Activated CD4-positive, alpha-beta memory T cell treated with anti-CD3 and anti-CD28 coated beads for 36 hours (primary cell): ENCODE data around the gene DPP9. TPM values are rescaled to one million over a fixed set of nuclear protein-coding genes. Genes with fewer than 3 reads are reported as not detected.

ENCODE experiments used
- CTCF ChIA-PET: fragments of 350-600 bp; sonication (Branson Sonifier 250); formaldehyde crosslinking; loops from one replicate; lab custom pipeline; 2021; ENCODE audit warnings: antibody characterized with exemption, inconsistent platforms; lab: Charles Lee
- POLR2A ChIA-PET: fragments of 350-600 bp; sonication (Branson Sonifier 250); formaldehyde crosslinking; loops from one replicate; lab custom pipeline; 2021; ENCODE audit warnings: antibody characterized with exemption; lab: Charles Lee
- DNase-seq: peaks from one replicate; pipeline ENCODE4 v3.0.0-alpha.2; 2020
- H3K27ac Mint-ChIP-seq: one replicate; pipeline ENCODE4 v1.8.0; 2021; ENCODE audit warnings: mixed read lengths
- H3K27me3 Mint-ChIP-seq: one replicate; pipeline ENCODE4 v1.8.0; 2021; ENCODE audit warnings: mixed read lengths
- H3K36me3 Mint-ChIP-seq: one replicate; pipeline ENCODE4 v1.8.0; 2021; ENCODE audit warnings: mixed read lengths
- H3K4me1 Mint-ChIP-seq: one replicate; pipeline ENCODE4 v1.8.0; 2021; ENCODE audit warnings: low read depth, mixed read lengths
- H3K4me3 Mint-ChIP-seq: one replicate; pipeline ENCODE4 v1.8.0; 2021; ENCODE audit warnings: mild to moderate bottlenecking, mixed read lengths
- H3K9me3 Mint-ChIP-seq: one replicate; pipeline ENCODE4 v1.8.0; 2021; ENCODE audit warnings: mixed read lengths
- intact Hi-C: fragments of 100-400 bp; cut with micrococcal nuclease; formaldehyde crosslinking; loops from one replicate; pipeline ENCODE4 v1.15.1; 2023
- total RNA-seq, 2 experiments: library from RNA; stranded (reverse); gene quantifications; one replicate each; pipeline ENCODE4 v1.2.3, GENCODE V29; 2021

Gene DPP9
- total RNA-seq, 2 experiments from 2014 or later, result 54.8 to 57.5 TPM

DNA sequence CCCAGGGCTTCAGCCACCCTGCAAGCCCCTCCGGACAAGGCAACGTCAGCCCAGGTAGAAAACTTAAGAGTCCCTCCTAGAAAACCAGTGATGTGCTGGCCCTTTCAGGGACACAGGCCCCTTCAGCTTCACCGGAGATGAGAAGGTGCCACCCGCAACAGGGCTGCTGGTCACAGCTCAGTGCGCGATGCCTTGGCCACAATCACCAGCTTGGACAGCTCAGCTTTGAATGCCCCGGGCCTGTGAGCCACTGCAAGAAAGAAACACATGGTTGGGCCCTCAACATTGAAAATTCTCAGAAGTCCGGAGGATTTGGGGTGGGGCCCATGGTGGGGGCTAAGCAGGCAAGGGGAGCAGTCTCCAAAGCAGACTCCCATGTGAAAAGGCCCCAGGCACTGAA is 65.8 kb downstream of the DPP9 start:
- CTCF ChIA-PET, result no interaction called here
- H3K4me1 Mint-ChIP-seq, result no peaks in the 10 kb centered on the region
- H3K27me3 Mint-ChIP-seq, result no peaks in the 10 kb centered on the region
- H3K4me3 Mint-ChIP-seq, result no peak overlapping the region
- intact Hi-C loops, result no loop called here
- peaks cover 30% of the 10 kb centered on the region for H3K36me3 Mint-ChIP-seq
- POLR2A ChIA-PET, result interaction anchor here (0.5 kb wide), 1 partner anchor 84 kb away, joined by 4 read pairs; no protein-coding TSS in a partner anchor
- H3K9me3 Mint-ChIP-seq, result no peaks in the 10 kb centered on the region
- DNase-seq, result no peak
- H3K27ac Mint-ChIP-seq, result no peak overlapping the region

DNA sequence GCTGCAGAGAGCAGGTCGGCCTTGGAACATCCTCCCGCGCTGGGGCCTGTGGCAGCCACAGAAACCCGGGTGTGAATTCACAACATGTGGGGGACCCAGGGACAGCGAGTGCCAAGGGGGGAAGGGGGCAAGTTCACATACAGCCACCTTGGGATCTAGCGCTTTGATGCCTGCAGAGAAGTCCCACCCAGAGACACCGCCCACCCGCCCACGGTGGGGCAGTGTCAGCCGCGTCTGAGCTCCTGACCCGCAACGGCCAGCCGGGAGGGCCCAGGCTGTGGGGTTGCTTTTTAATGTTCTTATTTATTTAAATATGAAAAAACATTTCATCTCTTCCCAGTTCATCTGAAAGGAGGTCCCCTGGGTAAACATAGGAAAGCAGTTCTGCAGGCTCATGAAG is 66.4 kb downstream of the DPP9 start:
- Mint-ChIP-seq H3K36me3 (peaks cover 28% of the 10 kb centered on the region), H3K4me3 (no peak overlapping the region), H3K9me3 (no peaks in the 10 kb centered on the region), H3K27me3 (no peaks in the 10 kb centered on the region), H3K27ac (no peak overlapping the region), H3K4me1 (no peaks in the 10 kb centered on the region)
- ChIA-PET CTCF (no interaction called here), POLR2A (no interaction called here)
- intact Hi-C loops, result no loop called here
- DNase-seq, result no peak

DNA sequence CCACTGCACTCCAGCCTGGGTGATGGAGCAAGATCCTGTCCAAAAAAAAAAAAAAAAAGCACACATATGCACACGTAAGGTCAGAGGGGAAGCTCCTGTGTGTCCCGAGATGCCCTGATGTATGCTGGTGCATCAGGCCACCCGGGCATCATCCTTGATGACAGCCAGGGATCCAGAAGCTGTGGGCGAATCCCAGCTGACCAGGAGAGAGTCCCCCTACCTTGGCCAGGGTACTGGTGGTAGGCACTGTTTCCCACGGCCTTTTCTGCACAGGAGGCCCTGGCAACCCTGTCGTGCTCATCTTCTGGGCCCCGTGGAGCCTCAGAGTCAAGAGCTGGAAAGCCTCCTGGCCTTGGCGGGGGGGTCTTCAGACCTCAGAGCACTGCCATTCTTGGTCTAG is 67.5 kb downstream of the DPP9 start:
- H3K27ac Mint-ChIP-seq, result no peak overlapping the region
- H3K4me3 Mint-ChIP-seq, result no peak overlapping the region
- no peaks in the 10 kb centered on the region for H3K9me3 Mint-ChIP-seq
- H3K27me3 Mint-ChIP-seq, result no peaks in the 10 kb centered on the region
- H3K36me3 Mint-ChIP-seq, result peaks cover 25% of the 10 kb centered on the region
- ChIA-PET CTCF (interaction anchor here (0.6 kb wide), 1 partner anchor 153 kb away, joined by 5 read pairs; no protein-coding TSS in a partner anchor), POLR2A (no interaction called here)
- H3K4me1 Mint-ChIP-seq, result no peaks in the 10 kb centered on the region
- no peak for DNase-seq
- intact Hi-C loops, result no loop called here

GRCh38 chr19:4654437-4655361 is 68.9 kb downstream of the DPP9 start:
- Mint-ChIP-seq H3K27me3 (no peaks in the 10 kb centered on the region), H3K36me3 (peaks cover 18% of the 10 kb centered on the region), H3K9me3 (no peaks in the 10 kb centered on the region), H3K4me3 (no peak overlapping the region), H3K4me1 (no peaks in the 10 kb centered on the region), H3K27ac (no peak overlapping the region)
- intact Hi-C loops, result no loop called here
- CTCF ChIA-PET, result no interaction called here
- no peak for DNase-seq
- POLR2A ChIA-PET, result interaction anchor here (0.6 kb wide), 1 partner anchor 201 kb away, joined by 4 read pairs; no protein-coding TSS in a partner anchor

DNA sequence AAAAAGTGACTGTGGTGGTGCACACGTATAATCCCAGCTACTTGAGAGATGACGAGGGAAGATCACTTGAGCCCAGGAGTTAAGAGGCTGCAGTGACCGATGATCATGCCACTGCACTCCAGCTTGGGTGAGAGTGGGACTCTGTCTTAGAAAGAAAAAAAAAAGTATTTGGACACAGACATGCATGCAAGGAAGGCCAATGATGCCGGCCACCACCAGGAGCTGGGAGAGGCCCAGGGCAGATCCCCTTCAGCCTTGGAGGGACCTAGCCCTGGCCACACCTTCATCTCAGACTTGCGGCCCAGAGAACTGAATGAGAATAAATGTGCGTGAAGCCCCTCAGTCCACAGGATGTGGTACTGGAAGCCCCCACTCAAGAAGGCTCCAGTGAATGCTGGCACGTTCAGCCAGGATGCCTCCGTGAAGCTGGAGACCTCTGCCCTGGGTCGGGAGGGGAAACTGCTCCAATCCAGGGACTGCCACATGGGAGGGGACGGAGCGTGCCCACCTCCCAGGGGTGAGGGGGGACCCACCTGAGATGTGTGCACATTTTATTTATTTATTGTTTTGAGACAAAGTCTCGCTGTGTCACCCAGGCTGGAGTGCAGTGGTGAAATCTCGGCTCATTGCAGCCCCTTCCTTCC is 69.7 kb downstream of the DPP9 start:
- ChIA-PET POLR2A (interaction anchor here (0.5 to 0.6 kb wide), 2 partner anchors 200 to 1649 kb away, joined by 4 read pairs; no protein-coding TSS in a partner anchor), CTCF (no interaction called here)
- Mint-ChIP-seq H3K4me3 (no peak overlapping the region), H3K9me3 (no peaks in the 10 kb centered on the region), H3K4me1 (no peaks in the 10 kb centered on the region), H3K36me3 (peaks cover 11% of the 10 kb centered on the region), H3K27ac (no peak overlapping the region), H3K27me3 (no peaks in the 10 kb centered on the region)
- intact Hi-C loops, result no loop called here
- DNase-seq, result no peak

DNA sequence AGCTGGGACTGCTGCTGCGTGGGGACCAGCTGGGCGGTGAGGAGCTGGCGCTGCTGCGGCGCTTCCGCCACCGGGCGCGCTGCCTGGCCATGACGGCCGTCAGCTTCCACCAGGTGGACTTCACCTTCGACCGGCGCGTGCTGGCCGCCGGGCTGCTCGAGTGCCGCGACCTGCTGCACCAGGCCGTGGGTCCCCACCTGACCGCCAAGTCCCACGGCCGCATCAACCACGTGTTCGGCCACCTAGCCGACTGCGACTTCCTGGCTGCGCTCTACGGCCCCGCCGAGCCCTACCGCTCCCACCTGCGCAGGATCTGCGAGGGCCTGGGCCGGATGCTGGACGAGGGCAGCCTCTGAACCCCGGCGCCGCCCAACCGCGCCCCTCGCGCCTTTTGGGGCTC is 71.6 kb downstream of the DPP9 start:
- ChIA-PET CTCF (no interaction called here), POLR2A (no interaction called here)
- intact Hi-C loops, result no loop called here
- Mint-ChIP-seq H3K27ac (no peak overlapping the region), H3K4me1 (no peaks in the 10 kb centered on the region), H3K36me3 (peaks cover 11% of the 10 kb centered on the region), H3K27me3 (no peaks in the 10 kb centered on the region), H3K9me3 (no peaks in the 10 kb centered on the region), H3K4me3 (no peak overlapping the region)
- no peak for DNase-seq

DNA sequence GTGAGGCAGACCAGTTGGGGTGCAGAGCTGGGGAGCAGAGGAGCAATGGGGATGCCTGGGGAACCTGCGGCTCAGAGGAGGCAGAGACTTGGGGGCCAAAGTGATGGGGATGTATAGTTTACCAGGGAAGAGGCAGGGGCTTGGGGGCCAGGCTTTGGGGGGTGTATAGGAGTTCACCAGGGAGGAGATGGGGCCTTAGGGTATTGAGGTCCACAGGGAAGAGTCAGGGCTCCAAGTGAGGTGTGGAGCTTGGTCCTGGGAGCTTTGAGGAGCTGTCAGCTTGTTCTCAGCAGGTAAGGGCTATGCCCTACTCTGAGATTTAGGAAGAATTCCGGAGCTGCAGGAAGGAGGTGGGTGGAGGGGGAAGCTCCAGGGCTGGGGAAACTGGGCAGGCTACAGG is 73.5 kb downstream of the DPP9 start:
- POLR2A ChIA-PET, result no interaction called here
- Mint-ChIP-seq H3K4me1 (no peaks in the 10 kb centered on the region), H3K4me3 (no peak overlapping the region), H3K9me3 (no peaks in the 10 kb centered on the region), H3K36me3 (peaks cover 14% of the 10 kb centered on the region), H3K27ac (no peak overlapping the region), H3K27me3 (no peaks in the 10 kb centered on the region)
- CTCF ChIA-PET, result no interaction called here
- no peak for DNase-seq
- intact Hi-C loops, result no loop called here

DNA sequence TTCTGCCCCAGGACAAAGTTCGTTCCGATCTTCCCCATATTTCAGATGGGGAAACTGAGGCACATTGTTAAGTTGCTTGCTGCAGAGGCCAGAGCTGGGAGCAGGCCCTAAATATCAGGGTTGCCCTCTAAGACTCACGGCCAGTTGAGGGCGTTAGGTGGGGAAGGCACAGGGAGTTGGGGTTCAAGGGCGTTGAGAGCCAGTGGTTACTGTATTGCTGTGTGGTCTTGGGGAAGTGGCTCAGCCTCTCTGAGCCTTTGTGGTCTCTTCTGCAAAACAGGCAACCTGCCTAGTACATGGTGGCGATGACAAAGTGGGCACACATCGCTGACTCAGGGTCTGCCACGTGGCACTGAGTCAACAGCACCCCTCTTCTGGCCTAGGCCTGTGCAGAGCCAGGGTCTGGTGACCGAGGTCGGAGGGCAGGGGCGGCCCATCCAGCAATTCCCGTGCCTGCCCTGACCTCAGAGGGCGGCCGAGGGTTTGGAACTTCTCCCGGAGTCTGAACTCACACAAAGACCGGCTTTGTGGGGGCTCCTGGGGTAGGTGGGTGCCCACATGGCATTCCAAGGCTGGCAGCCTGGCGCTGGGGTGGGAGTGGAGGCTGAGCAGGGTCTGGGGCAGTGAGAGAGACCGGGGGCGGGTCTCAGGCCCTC is 74.1 kb downstream of the DPP9 start:
- H3K36me3 Mint-ChIP-seq, result peaks cover 11% of the 10 kb centered on the region
- CTCF ChIA-PET, result no interaction called here

GRCh38 chr19:4647676-4648644 is 75.7 kb downstream of the DPP9 start:
- H3K9me3 Mint-ChIP-seq, result no peaks in the 10 kb centered on the region
- intact Hi-C loops, result no loop called here
- H3K4me3 Mint-ChIP-seq, result no peak overlapping the region
- H3K36me3 Mint-ChIP-seq, result peaks cover 6% of the 10 kb centered on the region
- CTCF ChIA-PET, result no interaction called here
- no peaks in the 10 kb centered on the region for H3K27me3 Mint-ChIP-seq
- POLR2A ChIA-PET, result no interaction called here
- H3K4me1 Mint-ChIP-seq, result no peaks in the 10 kb centered on the region
- H3K27ac Mint-ChIP-seq, result no peak overlapping the region
- DNase-seq, result no peak

More for the DNA sequence above, 74.1 kb downstream of the DPP9 start:
- POLR2A ChIA-PET, result no interaction called here
- Mint-ChIP-seq H3K27ac (no peak overlapping the region), H3K4me1 (no peaks in the 10 kb centered on the region), H3K9me3 (no peaks in the 10 kb centered on the region), H3K27me3 (no peaks in the 10 kb centered on the region), H3K4me3 (no peak overlapping the region)
- intact Hi-C loops, result no loop called here
- no peak for DNase-seq

DNA sequence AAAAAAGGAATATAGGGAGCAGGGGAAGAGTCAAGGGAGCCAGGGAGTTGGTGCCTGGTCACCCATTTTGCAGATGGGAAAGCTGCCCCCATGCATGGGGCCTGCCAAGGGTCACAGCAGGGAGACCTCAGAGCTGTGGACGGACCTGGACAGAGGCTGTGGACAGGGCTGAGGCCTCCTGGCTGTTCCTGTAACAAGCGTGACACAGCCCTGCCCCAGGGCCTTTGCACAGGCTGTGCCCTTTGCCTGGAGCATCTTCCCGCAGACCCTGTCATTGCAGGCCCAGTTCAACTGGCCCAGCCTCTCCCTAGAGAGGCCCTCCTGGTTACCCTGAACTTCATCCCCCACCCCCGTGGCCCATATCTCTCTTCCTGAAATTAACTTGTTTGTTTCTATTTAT is 77.9 kb downstream of the DPP9 start:
- Mint-ChIP-seq H3K27me3 (no peaks in the 10 kb centered on the region), H3K4me3 (no peak overlapping the region), H3K36me3 (peaks cover 6% of the 10 kb centered on the region), H3K4me1 (peaks cover 5% of the 10 kb centered on the region), H3K27ac (no peak overlapping the region), H3K9me3 (no peaks in the 10 kb centered on the region)
- DNase-seq, result no peak
- intact Hi-C loops, result no loop called here
- CTCF ChIA-PET, result interaction anchor here (0.6 to 1.3 kb wide), 3 partner anchors 10 to 79 kb away, joined by 3 to 6 read pairs (median 3); no protein-coding TSS in a partner anchor
- POLR2A ChIA-PET, result no interaction called here

- peaks cover 19% of the 10 kb centered on the region for H3K4me1 Mint-ChIP-seq
- no peaks in the 10 kb centered on the region for H3K9me3 Mint-ChIP-seq
- H3K27me3 Mint-ChIP-seq, result no peaks in the 10 kb centered on the region
- intact Hi-C loops, result no loop called here
- ChIA-PET POLR2A (no interaction called here), CTCF (interaction anchor here (1.1 kb wide), 1 partner anchor 67 kb away, joined by 3 read pairs; no protein-coding TSS in a partner anchor)
- peaks cover 6% of the 10 kb centered on the region for H3K36me3 Mint-ChIP-seq
- no peak overlapping the region for H3K4me3 Mint-ChIP-seq
- DNase-seq, result no peak
- no peak overlapping the region for H3K27ac Mint-ChIP-seq
Measured at GRCh38 chr19:4642625-4643024, 81.0 kb downstream of the DPP9 start.
